HCT116 (cell line): ENCODE results near the gene WDR44.

ENCODE experiments used
- CTCF ChIP-seq, 3 experiments: fragments of 200-600 bp in 1 of 3; sonication (generic) in 1 of 3; IDR thresholded peaks in 2 of 3; conservative IDR thresholded peaks in 1 of 3; 2 replicates each; pipeline ENCODE4 v1.5.1; 2012 to 2017; ENCODE audit warnings: low read depth in 2 of 3, low read length in 2 of 3, antibody characterized with exemption in 1 of 3, borderline replicate concordance in 1 of 3, control low read depth in 1 of 3, mild to moderate bottlenecking in 1 of 3, mixed read lengths in 1 of 3, mixed run types in 1 of 3, moderate library complexity in 1 of 3; ENCODE audit not compliant: insufficient read depth in 1 of 3
- ELF1 ChIP-seq: IDR thresholded peaks from 2 replicates; pipeline ENCODE4 v1.6.1; 2012; ENCODE audit warnings: low read depth, borderline replicate concordance
- POLR2AphosphoS5 ChIP-seq: IDR thresholded peaks from 2 replicates; pipeline ENCODE4 v1.6.1; 2011; ENCODE audit warnings: mild to moderate bottlenecking, low read depth, low read length, moderate library complexity
- RAD21 ChIP-seq: IDR thresholded peaks from 2 replicates; pipeline ENCODE4 v1.6.1; 2012; ENCODE audit warnings: low read depth, mild to moderate bottlenecking
- REST ChIP-seq: IDR thresholded peaks from 2 replicates; pipeline ENCODE4 v1.6.1; 2012; ENCODE audit warnings: low read depth
- ZBTB33 ChIP-seq: IDR thresholded peaks from 2 replicates; pipeline ENCODE4 v1.6.1; 2011; ENCODE audit warnings: mild to moderate bottlenecking, low read length, moderate library complexity; ENCODE audit not compliant: insufficient replicate concordance; ENCODE audit errors: extremely low read depth

- TF ChIP-seq CTCF (IDR thresholded peaks at IDR 0.05 in 2 of 3, conservative IDR thresholded peaks at IDR 0.05 in 1 of 3; ENCODE audit: borderline replicate concordance in 1 of 3, insufficient read depth in 1 of 3, low read depth in 2 of 3, low read length in 2 of 3) (no peak), REST (no peak), ZBTB33 (no peak), RAD21 (no peak), POLR2AphosphoS5 (no peak), ELF1 (no peak)
Measured at GRCh38 chrX:118432799-118433198, 86.9 kb downstream of the WDR44 start.
